Endodermal cell (in vitro differentiated cells): ENCODE results near the gene PRDM16. TPM values are rescaled to one million over a fixed set of nuclear protein-coding genes. Genes with fewer than 3 reads are reported as not detected.
A peak's percentile ranks its signal among the peaks of the same experiment; 100 is the strongest.

Experiments
- DNase-seq: peaks from one replicate; pipeline ENCODE4 v3.0.0-alpha.2; 2017
- H3K27ac ChIP-seq: 2 replicates; pipeline ENCODE4 v1.5.1; 2013; ENCODE audit warnings: mild to moderate bottlenecking, low read depth, low read length, moderate library complexity
- H3K27me3 ChIP-seq: 2 replicates; pipeline ENCODE4 v1.6.1; 2013; ENCODE audit warnings: mild to moderate bottlenecking, low read length, moderate library complexity; ENCODE audit not compliant: insufficient read depth, control insufficient read depth, poor library complexity, severe bottlenecking
- H3K36me3 ChIP-seq: 2 replicates; pipeline ENCODE4 v1.7.0; 2013; ENCODE audit warnings: mild to moderate bottlenecking, low read length, moderate library complexity; ENCODE audit not compliant: control insufficient read depth, insufficient read depth
- H3K4me1 ChIP-seq: one replicate; pipeline ENCODE4 v1.7.0; 2013; ENCODE audit warnings: low read length; ENCODE audit not compliant: control insufficient read depth, insufficient read depth
- H3K4me3 ChIP-seq: 2 replicates; pipeline ENCODE4 v1.5.1; 2013; ENCODE audit warnings: mild to moderate bottlenecking, low read length, moderate library complexity
- H3K9ac ChIP-seq: 2 replicates; pipeline ENCODE4 v1.6.1; 2013; ENCODE audit warnings: mild to moderate bottlenecking, low read length, moderate library complexity; ENCODE audit not compliant: poor library complexity, severe bottlenecking; ENCODE audit errors: extremely low read depth
- H3K9me3 ChIP-seq: 2 replicates; pipeline ENCODE4 v1.6.1; 2013; ENCODE audit warnings: mild to moderate bottlenecking, low read length, moderate library complexity; ENCODE audit not compliant: control insufficient read depth
- H3K27ac Mint-ChIP-seq: 2 replicates; pipeline ENCODE4 v1.8.0; 2020; ENCODE audit warnings: mixed read lengths
- H3K27me3 Mint-ChIP-seq: 2 replicates; pipeline ENCODE4 v1.8.0; 2021; ENCODE audit warnings: mild to moderate bottlenecking, mixed read lengths; ENCODE audit not compliant: insufficient read depth
- H3K36me3 Mint-ChIP-seq: 2 replicates; pipeline ENCODE4 v1.8.0; 2020; ENCODE audit warnings: low read depth, mixed read lengths
- H3K4me1 Mint-ChIP-seq: 2 replicates; pipeline ENCODE4 v1.8.0; 2020; ENCODE audit warnings: mixed read lengths
- H3K4me3 Mint-ChIP-seq: 2 replicates; pipeline ENCODE4 v1.8.0; 2020; ENCODE audit warnings: mild to moderate bottlenecking, moderate library complexity, mixed read lengths
- H3K9me3 Mint-ChIP-seq: 2 replicates; pipeline ENCODE4 v1.8.0; 2020; ENCODE audit warnings: mild to moderate bottlenecking, mixed read lengths
- CTCF ChIP-seq: fragments of 200-600 bp; sonication (generic); conservative IDR thresholded peaks from 2 replicates; pipeline ENCODE4 v1.5.0; 2021; ENCODE audit warnings: antibody characterized with exemption, mild to moderate bottlenecking
- WGBS, 2 experiments: methylation state at CpG; one replicate each; pipeline versions ENCODE4 v1.1.5 to v1.1.7; 2013; ENCODE audit warnings: missing lambda C conversion rate in 2 of 2, mixed read lengths in 1 of 2; ENCODE audit not compliant: insufficient coverage in 1 of 2, insufficient read length in 1 of 2; 5-methylcytosine and 5-hydroxymethylcytosine counted together
- total RNA-seq, 2 donors: library from RNA; stranded (reverse); fragmentation: NEBNext Ultra II Directional in 1 of 2; extraction: Animal tissue kit (Norgen Biotek cat#: 25700) in 1 of 2; gene quantifications; 2 replicates in 1 of 2; 3 replicates in 1 of 2; pipeline ENCODE4 v1.2.1, GENCODE V29; 2021

Gene PRDM16
- total RNA-seq, 2 donors from 2014 or later: 2.1 to 4.0 TPM

GRCh38 chr1:3249631-3250501 is 180.9 kb downstream of the PRDM16 start:
- Histone ChIP-seq H3K9ac (no peak overlapping the region), H3K4me1 (peaks cover 8% of the 10 kb centered on the region), H3K9me3 (no peaks in the 10 kb centered on the region), H3K27me3 (peaks cover 22% of the 10 kb centered on the region), H3K27ac (peak overlapping the region; percentile 98), H3K36me3 (no peaks in the 10 kb centered on the region), H3K4me3 (no peak overlapping the region)
- no peak for DNase-seq
- H3K4me1 Mint-ChIP-seq: peaks cover 36% of the 10 kb centered on the region
- H3K36me3 Mint-ChIP-seq: no peaks in the 10 kb centered on the region
- H3K9me3 Mint-ChIP-seq: no peaks in the 10 kb centered on the region
- WGBS, 2 experiments: 71 to 84% methylated on average over 15 to 31 of the region's 31 CpGs
- H3K27ac Mint-ChIP-seq: no peak overlapping the region
- H3K27me3 Mint-ChIP-seq: peaks cover 16% of the 10 kb centered on the region
- H3K4me3 Mint-ChIP-seq: peak overlapping the region; percentile 6
- no peak for TF ChIP-seq CTCF

DNA sequence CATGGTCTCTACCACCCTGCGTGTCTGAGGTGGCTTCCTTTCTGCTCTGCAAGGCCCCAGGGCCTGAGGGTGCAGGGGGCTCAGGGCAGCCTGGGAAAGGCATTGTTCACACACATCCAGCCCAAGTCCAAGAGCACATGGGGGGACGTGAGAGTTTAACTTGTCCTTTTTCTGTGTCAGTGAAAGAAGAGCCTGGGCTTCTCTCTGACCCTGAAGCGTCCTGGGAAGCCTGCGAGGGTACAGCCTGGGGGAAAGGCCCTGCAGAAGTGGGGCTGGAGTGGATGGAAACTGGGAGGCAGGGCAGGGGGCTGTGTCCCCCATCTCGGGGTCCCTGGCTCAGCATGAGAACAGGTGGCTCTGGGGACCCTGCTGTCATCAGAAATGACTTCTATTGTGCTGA is 181.6 kb downstream of the PRDM16 start:
- H3K4me1 Mint-ChIP-seq: peaks cover 36% of the 10 kb centered on the region
- Histone ChIP-seq H3K9ac (no peak overlapping the region), H3K9me3 (no peaks in the 10 kb centered on the region), H3K4me3 (no peak overlapping the region), H3K27ac (peak overlapping the region; percentile 98), H3K4me1 (peaks cover 8% of the 10 kb centered on the region), H3K27me3 (peaks cover 22% of the 10 kb centered on the region), H3K36me3 (no peaks in the 10 kb centered on the region)
- no peak for DNase-seq
- H3K36me3 Mint-ChIP-seq: no peaks in the 10 kb centered on the region
- no peaks in the 10 kb centered on the region for H3K9me3 Mint-ChIP-seq
- H3K27ac Mint-ChIP-seq: no peak overlapping the region
- TF ChIP-seq CTCF: no peak
- H3K27me3 Mint-ChIP-seq: peaks cover 16% of the 10 kb centered on the region
- 89 to 90% methylated on average over 3 to 5 of the region's 5 CpGs for WGBS, 2 experiments
- H3K4me3 Mint-ChIP-seq: peak overlapping the region; percentile 6

DNA sequence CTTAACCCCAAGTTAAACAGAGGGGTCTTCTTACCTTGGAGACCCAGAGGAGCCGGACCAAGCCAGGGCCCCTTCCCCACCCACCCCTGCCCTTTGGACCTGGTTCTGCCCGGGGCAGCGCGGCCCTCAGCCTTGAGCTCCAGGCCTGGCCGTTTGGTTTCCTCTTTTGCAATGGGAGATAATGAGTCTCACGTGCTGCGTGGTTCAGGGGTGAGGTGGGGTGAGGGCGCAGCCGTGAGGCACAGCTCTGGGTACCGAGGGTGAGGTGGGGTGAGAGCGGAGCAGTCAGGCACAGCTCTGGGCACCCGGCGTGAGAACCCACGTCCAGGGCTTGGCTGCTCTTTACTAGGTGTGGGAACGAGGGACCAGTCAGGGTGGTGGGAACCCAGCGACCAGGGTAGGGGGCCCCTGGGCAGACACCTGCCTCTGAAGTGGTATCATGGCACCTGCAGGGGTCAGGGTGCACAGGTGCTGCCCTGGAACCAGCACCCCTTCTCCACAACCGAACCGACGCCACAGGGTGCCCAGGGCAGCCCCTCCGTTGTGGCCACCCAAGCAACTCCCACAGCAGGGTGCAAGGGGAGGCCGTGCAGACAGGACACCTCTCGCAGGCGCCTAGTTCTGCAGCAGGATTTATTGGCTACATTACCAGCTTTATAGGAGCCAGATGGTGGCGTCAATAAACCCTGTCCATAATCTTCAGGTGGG is 182.2 kb downstream of the PRDM16 start:
- H3K4me1 ChIP-seq: peaks cover 8% of the 10 kb centered on the region
- TF ChIP-seq CTCF: no peak
- Mint-ChIP-seq H3K27me3 (peaks cover 16% of the 10 kb centered on the region), H3K4me3 (no peak overlapping the region), H3K36me3 (no peaks in the 10 kb centered on the region), H3K27ac (no peak overlapping the region), H3K4me1 (peaks cover 36% of the 10 kb centered on the region), H3K9me3 (no peaks in the 10 kb centered on the region)
- H3K27me3 ChIP-seq: peaks cover 22% of the 10 kb centered on the region
- WGBS, 2 experiments: 84 to 89% methylated on average over 15 to 24 of the region's 24 CpGs
- H3K4me3 ChIP-seq: no peak overlapping the region
- no peak overlapping the region for H3K9ac ChIP-seq
- H3K9me3 ChIP-seq: no peaks in the 10 kb centered on the region
- no peak overlapping the region for H3K27ac ChIP-seq
- H3K36me3 ChIP-seq: no peaks in the 10 kb centered on the region
- no peak for DNase-seq
